ENCODE measurements around the gene USP15.

DNA sequence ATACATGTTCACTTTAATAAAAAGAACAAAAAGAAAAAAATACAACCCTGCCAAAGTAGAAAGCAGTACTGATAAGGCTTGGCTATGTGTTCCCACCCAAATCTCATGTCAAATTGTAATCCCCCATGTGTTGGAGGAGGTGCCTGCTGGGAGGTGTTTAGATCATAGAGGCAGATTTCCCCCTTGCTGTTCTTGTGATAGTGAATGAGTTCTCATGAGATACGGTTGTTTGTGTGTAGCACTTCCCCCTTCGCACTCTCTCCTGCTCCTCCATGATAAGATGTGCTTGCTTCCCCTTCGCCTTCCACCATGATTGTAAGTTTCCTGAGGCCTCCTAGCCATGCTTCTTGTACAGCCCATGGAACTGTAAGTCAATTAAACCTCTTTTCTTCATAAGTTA, 59.9 kb downstream of the USP15 start:
- TF ChIP-seq, protein P1, sequence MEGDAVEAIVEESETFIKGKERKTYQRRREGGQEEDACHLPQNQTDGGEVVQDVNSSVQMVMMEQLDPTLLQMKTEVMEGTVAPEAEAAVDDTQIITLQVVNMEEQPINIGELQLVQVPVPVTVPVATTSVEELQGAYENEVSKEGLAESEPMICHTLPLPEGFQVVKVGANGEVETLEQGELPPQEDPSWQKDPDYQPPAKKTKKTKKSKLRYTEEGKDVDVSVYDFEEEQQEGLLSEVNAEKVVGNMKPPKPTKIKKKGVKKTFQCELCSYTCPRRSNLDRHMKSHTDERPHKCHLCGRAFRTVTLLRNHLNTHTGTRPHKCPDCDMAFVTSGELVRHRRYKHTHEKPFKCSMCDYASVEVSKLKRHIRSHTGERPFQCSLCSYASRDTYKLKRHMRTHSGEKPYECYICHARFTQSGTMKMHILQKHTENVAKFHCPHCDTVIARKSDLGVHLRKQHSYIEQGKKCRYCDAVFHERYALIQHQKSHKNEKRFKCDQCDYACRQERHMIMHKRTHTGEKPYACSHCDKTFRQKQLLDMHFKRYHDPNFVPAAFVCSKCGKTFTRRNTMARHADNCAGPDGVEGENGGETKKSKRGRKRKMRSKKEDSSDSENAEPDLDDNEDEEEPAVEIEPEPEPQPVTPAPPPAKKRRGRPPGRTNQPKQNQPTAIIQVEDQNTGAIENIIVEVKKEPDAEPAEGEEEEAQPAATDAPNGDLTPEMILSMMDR (IDR thresholded peaks at IDR 0.05; ENCODE audit: extremely low read depth in 1 of 2, insufficient read depth in 1 of 2, low read depth in 1 of 2, low read length in 2 of 2) = no peak
- TF ChIP-seq FOS (IDR thresholded peaks at IDR 0.05; ENCODE audit: borderline replicate concordance, insufficient read depth, low read length) (no peak), POLR2A (IDR thresholded peaks at IDR 0.05; ENCODE audit: low read depth, low read length) (no peak)

Data from endothelial cell of umbilical vein (primary cell).